IMR-90 (cell line): Measurements from ENCODE around the gene DNAJC6. TPM values are rescaled to one million over a fixed set of nuclear protein-coding genes. Genes with fewer than 3 reads are reported as not detected.

Experiments used
- ATAC-seq: fragments of 200-7000 bp; cut with Tn5 transposase; 2 replicates; pipeline ENCODE4 v1.9.1; 2020; ENCODE audit warnings: low read depth, mild to moderate bottlenecking, moderate library complexity
- BruUV-seq: library from RNA; stranded (reverse); fragments of 400-500 nt; replicated peaks from 2 replicates; lab custom pipeline; 2021; lab: Mats Ljungman, UMichigan
- CTCF ChIA-PET: fragments of 300-600 bp; formaldehyde crosslinking; extraction: SDS; loops from one replicate; lab custom pipeline; 2021; ENCODE audit warnings: antibody characterized with exemption; lab: Yijun Ruan, JAX
- POLR2A ChIA-PET: fragments of 300-600 bp; sonication (Branson Sonifier 250); formaldehyde crosslinking; loops from one replicate; lab custom pipeline; 2022; ENCODE audit warnings: antibody characterized with exemption; ENCODE audit not compliant: unreplicated experiment; lab: Charles Lee
- DNase-seq: peaks from one replicate; pipeline ENCODE4 v3.0.0; 2013
- H2AFZ ChIP-seq: replicated peaks from 2 replicates; pipeline ENCODE3; 2013; ENCODE audit warnings: low read length, mild to moderate bottlenecking; ENCODE audit not compliant: poor library complexity
- H2AK5ac ChIP-seq: 2 replicates; pipeline ENCODE4 v1.6.1; 2013; ENCODE audit warnings: low read depth, low read length, inconsistent platforms
- H2AK9ac ChIP-seq: replicated peaks from 2 replicates; pipeline ENCODE3; 2013; ENCODE audit warnings: mild to moderate bottlenecking, low read depth, low read length, moderate library complexity; ENCODE audit not compliant: poor library complexity
- H2BK120ac ChIP-seq: 2 replicates; pipeline ENCODE4 v1.6.1; 2013; ENCODE audit warnings: low read depth, low read length, inconsistent platforms
- H2BK15ac ChIP-seq: 3 replicates; pipeline ENCODE4 v1.6.1; 2013; ENCODE audit warnings: low read depth, low read length, inconsistent platforms
- H2BK20ac ChIP-seq: 2 replicates; pipeline ENCODE4 v1.6.1; 2013; ENCODE audit warnings: low read depth, mild to moderate bottlenecking, inconsistent platforms, low read length, moderate library complexity
- H2BK5ac ChIP-seq: 2 replicates; pipeline ENCODE4 v1.6.1; 2013; ENCODE audit warnings: mild to moderate bottlenecking, low read depth, low read length, inconsistent platforms; ENCODE audit not compliant: poor library complexity, severe bottlenecking
- H3K14ac ChIP-seq: replicated peaks from 2 replicates; pipeline ENCODE4 v1.6.1; 2013; ENCODE audit warnings: low read depth, low read length, inconsistent platforms
- H3K18ac ChIP-seq: 2 replicates; pipeline ENCODE4 v1.6.1; 2013; ENCODE audit warnings: low read depth, low read length, control low read depth
- H3K23ac ChIP-seq: 2 replicates; pipeline ENCODE4 v1.6.1; 2013; ENCODE audit warnings: low read depth, low read length, inconsistent platforms
- H3K27ac ChIP-seq: 2 replicates; pipeline ENCODE4 v1.5.1; 2013; ENCODE audit warnings: mild to moderate bottlenecking, control low read depth, low read length; ENCODE audit not compliant: insufficient read depth
- H3K27me3 ChIP-seq: 2 replicates; pipeline ENCODE4 v1.6.1; 2013; ENCODE audit warnings: low read length; ENCODE audit not compliant: control insufficient read depth, insufficient read depth
- H3K36me3 ChIP-seq: 2 replicates; pipeline ENCODE4 v1.6.1; 2013; ENCODE audit warnings: low read length, mixed read lengths; ENCODE audit not compliant: control insufficient read depth, insufficient read depth
- H3K4ac ChIP-seq: 2 replicates; pipeline ENCODE4 v1.6.1; 2013; ENCODE audit warnings: low read depth, low read length, inconsistent platforms
- H3K4me1 ChIP-seq: 2 replicates; pipeline ENCODE4 v1.6.1; 2013; ENCODE audit warnings: low read length, mixed read lengths; ENCODE audit not compliant: control insufficient read depth, insufficient read depth
- H3K4me2 ChIP-seq: 2 replicates; pipeline ENCODE4 v1.6.1; 2013; ENCODE audit warnings: low read depth, mild to moderate bottlenecking, control low read depth, low read length, moderate library complexity
- H3K4me3 ChIP-seq: 2 replicates; pipeline ENCODE4 v1.5.1; 2013; ENCODE audit warnings: low read depth, mild to moderate bottlenecking, control low read depth, low read length, moderate library complexity; ENCODE audit not compliant: insufficient read depth
- H3K56ac ChIP-seq: 2 replicates; pipeline ENCODE4 v1.6.1; 2013; ENCODE audit warnings: low read length, inconsistent platforms; ENCODE audit not compliant: insufficient read depth; ENCODE audit errors: extremely low read depth
- H3K79me1 ChIP-seq, 2 experiments: 2 replicates each; pipeline ENCODE4 v1.6.1; 2013; ENCODE audit warnings: low read length in 2 of 2, inconsistent platforms in 1 of 2, low read depth in 1 of 2
- H3K9ac ChIP-seq: 2 replicates; pipeline ENCODE4 v1.6.1; 2013; ENCODE audit warnings: low read depth, low read length, control low read depth
- H3K9me1 ChIP-seq: 2 replicates; pipeline ENCODE4 v1.6.1; 2013; ENCODE audit warnings: low read length, inconsistent platforms; ENCODE audit not compliant: insufficient read depth
- H3K9me3 ChIP-seq: 2 replicates; pipeline ENCODE4 v1.6.1; 2013; ENCODE audit warnings: low read length; ENCODE audit not compliant: control insufficient read depth, insufficient read depth
- H4K20me1 ChIP-seq: 2 replicates; pipeline ENCODE4 v1.6.1; 2013; ENCODE audit warnings: low read length, inconsistent platforms; ENCODE audit not compliant: insufficient read depth
- H4K5ac ChIP-seq: 2 replicates; pipeline ENCODE4 v1.6.1; 2013; ENCODE audit warnings: mild to moderate bottlenecking, low read depth, low read length, control low read depth
- H4K8ac ChIP-seq, 2 experiments: 2 replicates each; pipeline ENCODE4 v1.6.1; 2013; ENCODE audit warnings: low read depth in 2 of 2, low read length in 2 of 2, control low read depth in 1 of 2, inconsistent platforms in 1 of 2
- H4K91ac ChIP-seq: 2 replicates; pipeline ENCODE4 v1.6.1; 2013; ENCODE audit warnings: low read depth, low read length, inconsistent platforms; ENCODE audit not compliant: insufficient read depth
- BHLHE40 ChIP-seq: fragments of 150-350 bp; IDR thresholded peaks from 2 replicates; pipeline ENCODE4 v1.6.1; 2016; ENCODE audit warnings: mild to moderate bottlenecking, low read depth, low read length
- CEBPB ChIP-seq: IDR thresholded peaks from 2 replicates; pipeline ENCODE4 v1.6.1; 2012; ENCODE audit warnings: low read depth, low read length, improper control_type of control experiment
- CHD1 ChIP-seq: IDR thresholded peaks from 2 replicates; pipeline ENCODE4 v1.6.1; 2012; ENCODE audit warnings: low read depth, low read length, improper control_type of control experiment
- FOS ChIP-seq: fragments of 150-350 bp; IDR thresholded peaks from 2 replicates; pipeline ENCODE4 v1.6.1; 2016; ENCODE audit warnings: low read depth, low read length
- MAFK ChIP-seq: IDR thresholded peaks from 2 replicates; pipeline ENCODE4 v1.6.1; 2012; ENCODE audit warnings: low read depth, low read length, improper control_type of control experiment
- MAZ ChIP-seq: IDR thresholded peaks from 2 replicates; pipeline ENCODE4 v1.6.1; 2012; ENCODE audit warnings: low read depth, mild to moderate bottlenecking, low read length, improper control_type of control experiment, moderate library complexity, borderline replicate concordance
- MXI1 ChIP-seq: IDR thresholded peaks from 2 replicates; pipeline ENCODE4 v1.6.1; 2012; ENCODE audit warnings: low read depth, mild to moderate bottlenecking, low read length, moderate library complexity, borderline replicate concordance
- NFE2L2 ChIP-seq: fragments of 150-350 bp; IDR thresholded peaks from 2 replicates; pipeline ENCODE4 v1.6.1; 2016; ENCODE audit warnings: low read depth, mild to moderate bottlenecking, low read length
- RAD21 ChIP-seq: IDR thresholded peaks from 2 replicates; pipeline ENCODE4 v1.6.1; 2012; ENCODE audit warnings: low read length, improper control_type of control experiment
- RCOR1 ChIP-seq: IDR thresholded peaks from 2 replicates; pipeline ENCODE4 v1.6.1; 2012; ENCODE audit warnings: mild to moderate bottlenecking, low read length, improper control_type of control experiment; ENCODE audit not compliant: insufficient replicate concordance
- RFX5 ChIP-seq: IDR thresholded peaks from 2 replicates; pipeline ENCODE4 v1.8.0; 2012; ENCODE audit warnings: low read depth, mild to moderate bottlenecking, low read length, moderate library complexity
- SMC3 ChIP-seq: fragments of 150-350 bp; IDR thresholded peaks from 2 replicates; pipeline ENCODE4 v1.6.1; 2016; ENCODE audit warnings: low read depth, mild to moderate bottlenecking, antibody characterized with exemption, low read length, moderate library complexity
- whole genome bisulfite sequencing, 2 experiments: methylation state at CpG; one replicate each; pipeline versions ENCODE4 v1.1.5 to v1.1.7; 2013; ENCODE audit warnings: missing lambda C conversion rate in 2 of 2; ENCODE audit not compliant: insufficient read length in 1 of 2; ENCODE audit errors: extremely low coverage in 2 of 2; 5-methylcytosine and 5-hydroxymethylcytosine counted together
- dilution Hi-C: fragments of 300-500 bp; cut with HindIII; formaldehyde crosslinking; loops from one replicate; pipeline ENCODE4 v1.14.3; 2018; ENCODE audit warnings: low sequenced_read_pairs; ENCODE audit not compliant: unreplicated experiment
- in situ Hi-C: fragments of 300-500 bp; cut with MboI; formaldehyde crosslinking; loops from 3 replicates; pipeline ENCODE4 v1.14.3; 2019; ENCODE audit warnings: low sequenced_read_pairs, inconsistent platforms, mixed read lengths
- intact Hi-C: fragments of 100-400 bp; cut with micrococcal nuclease; formaldehyde crosslinking; loops from 2 replicates; pipeline ENCODE4 v1.10.0; 2022
- polyA plus RNA-seq, 3 experiments: library from polyadenylated mRNA; depleted of rRNA; stranded (reverse); fragments of >200 nt; gene quantifications; 2 replicates each; pipeline ENCODE4 v1.2.3, GENCODE V29; 2012; ENCODE audit warnings: low replicate concordance in 1 of 3
- total RNA-seq: library from RNA; depleted of rRNA; stranded (reverse); fragments of >200 nt; gene quantifications from 2 replicates; pipeline ENCODE4 v1.2.3, GENCODE V29; 2012
- TF ChIP-seq, protein P1 (sequence below): conservative IDR thresholded peaks from 2 replicates; pipeline ENCODE4 v1.5.1; 2012; ENCODE audit warnings: mild to moderate bottlenecking, low read depth, low read length, improper control_type of control experiment
- TF ChIP-seq, protein P2 (sequence below): fragments of 150-350 bp; IDR thresholded peaks from 2 replicates; pipeline ENCODE4 v1.6.1; 2016; ENCODE audit warnings: low read depth, mild to moderate bottlenecking, low read length, moderate library complexity, borderline replicate concordance
- TF ChIP-seq, protein P3 (sequence below): fragments of 150-350 bp; IDR thresholded peaks from 2 replicates; pipeline ENCODE4 v1.6.1; 2017; ENCODE audit warnings: mild to moderate bottlenecking, antibody characterized with exemption, low read length, low read depth

The DNAJC6 gene
- total and polyA plus RNA-seq, 2 of the 4 experiments (the other 2 are of a cell fraction) = 0.05 to 0.18 TPM

- no CpG with 5 or more reads among the region's 3 CpGs for WGBS, 2 experiments
- H3K9ac ChIP-seq = no peak overlapping the region
- dilution Hi-C loops (no loop called here), in situ Hi-C loops (no loop called here), intact Hi-C loops (no loop called here)
- no peaks in the 10 kb centered on the region for H3K36me3 ChIP-seq
- ChIA-PET POLR2A (no interaction called here), CTCF (no interaction called here)
- H3K56ac ChIP-seq = no peak overlapping the region
- H3K4me2 ChIP-seq = no peak overlapping the region
- no peak overlapping the region for H3K4ac ChIP-seq
- H3K9me3 ChIP-seq = no peaks in the 10 kb centered on the region
- H3K18ac ChIP-seq = no peak overlapping the region
- no peaks in the 10 kb centered on the region; the same call in 1 of the 2 replicates for H3K9me1 ChIP-seq
- no peak overlapping the region for H3K23ac ChIP-seq
- H3K14ac ChIP-seq = no peak overlapping the region
- peaks cover 28% of the 10 kb centered on the region for H3K27me3 ChIP-seq
- ATAC-seq (no peak), DNase-seq (no peak)
- no peak overlapping the region for H3K4me3 ChIP-seq
- H3K4me1 ChIP-seq = no peaks in the 10 kb centered on the region
- no peaks in the 10 kb centered on the region for H4K20me1 ChIP-seq
- H2AFZ ChIP-seq = no peak overlapping the region
- TF ChIP-seq MXI1 (no peak), RFX5 (no peak), SMC3 (no peak), NFE2L2 (no peak), CHD1 (no peak), RAD21 (no peak), BHLHE40 (no peak), FOS (no peak), MAZ (no peak), CEBPB (no peak), MAFK (no peak), RCOR1 (no peak)
- TF ChIP-seq, protein P1, sequence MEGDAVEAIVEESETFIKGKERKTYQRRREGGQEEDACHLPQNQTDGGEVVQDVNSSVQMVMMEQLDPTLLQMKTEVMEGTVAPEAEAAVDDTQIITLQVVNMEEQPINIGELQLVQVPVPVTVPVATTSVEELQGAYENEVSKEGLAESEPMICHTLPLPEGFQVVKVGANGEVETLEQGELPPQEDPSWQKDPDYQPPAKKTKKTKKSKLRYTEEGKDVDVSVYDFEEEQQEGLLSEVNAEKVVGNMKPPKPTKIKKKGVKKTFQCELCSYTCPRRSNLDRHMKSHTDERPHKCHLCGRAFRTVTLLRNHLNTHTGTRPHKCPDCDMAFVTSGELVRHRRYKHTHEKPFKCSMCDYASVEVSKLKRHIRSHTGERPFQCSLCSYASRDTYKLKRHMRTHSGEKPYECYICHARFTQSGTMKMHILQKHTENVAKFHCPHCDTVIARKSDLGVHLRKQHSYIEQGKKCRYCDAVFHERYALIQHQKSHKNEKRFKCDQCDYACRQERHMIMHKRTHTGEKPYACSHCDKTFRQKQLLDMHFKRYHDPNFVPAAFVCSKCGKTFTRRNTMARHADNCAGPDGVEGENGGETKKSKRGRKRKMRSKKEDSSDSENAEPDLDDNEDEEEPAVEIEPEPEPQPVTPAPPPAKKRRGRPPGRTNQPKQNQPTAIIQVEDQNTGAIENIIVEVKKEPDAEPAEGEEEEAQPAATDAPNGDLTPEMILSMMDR = no peak
- TF ChIP-seq, protein P2, sequence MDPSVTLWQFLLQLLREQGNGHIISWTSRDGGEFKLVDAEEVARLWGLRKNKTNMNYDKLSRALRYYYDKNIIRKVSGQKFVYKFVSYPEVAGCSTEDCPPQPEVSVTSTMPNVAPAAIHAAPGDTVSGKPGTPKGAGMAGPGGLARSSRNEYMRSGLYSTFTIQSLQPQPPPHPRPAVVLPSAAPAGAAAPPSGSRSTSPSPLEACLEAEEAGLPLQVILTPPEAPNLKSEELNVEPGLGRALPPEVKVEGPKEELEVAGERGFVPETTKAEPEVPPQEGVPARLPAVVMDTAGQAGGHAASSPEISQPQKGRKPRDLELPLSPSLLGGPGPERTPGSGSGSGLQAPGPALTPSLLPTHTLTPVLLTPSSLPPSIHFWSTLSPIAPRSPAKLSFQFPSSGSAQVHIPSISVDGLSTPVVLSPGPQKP = no peak
- TF ChIP-seq, protein P3, sequence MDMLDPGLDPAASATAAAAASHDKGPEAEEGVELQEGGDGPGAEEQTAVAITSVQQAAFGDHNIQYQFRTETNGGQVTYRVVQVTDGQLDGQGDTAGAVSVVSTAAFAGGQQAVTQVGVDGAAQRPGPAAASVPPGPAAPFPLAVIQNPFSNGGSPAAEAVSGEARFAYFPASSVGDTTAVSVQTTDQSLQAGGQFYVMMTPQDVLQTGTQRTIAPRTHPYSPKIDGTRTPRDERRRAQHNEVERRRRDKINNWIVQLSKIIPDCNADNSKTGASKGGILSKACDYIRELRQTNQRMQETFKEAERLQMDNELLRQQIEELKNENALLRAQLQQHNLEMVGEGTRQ = no peak
- H4K5ac ChIP-seq = no peak overlapping the region
- no peak overlapping the region for H4K8ac ChIP-seq
- no peak overlapping the region for H2BK5ac ChIP-seq
- H3K27ac ChIP-seq = no peak overlapping the region
- BruUV-seq = no TSS peak
- H2BK120ac ChIP-seq = no peak overlapping the region
- no peak overlapping the region for H4K91ac ChIP-seq
- no peak overlapping the region for H2BK20ac ChIP-seq
- no peak overlapping the region for H2BK15ac ChIP-seq
- no peaks in the 10 kb centered on the region for H3K79me1 ChIP-seq
- no peak overlapping the region for H2AK9ac ChIP-seq
- no peak overlapping the region for H2AK5ac ChIP-seq
Observed at GRCh38 chr1:65259816-65260215, 49.5 kb upstream of the DNAJC6 start.
